DMS53 (cell line): Measurements from ENCODE around the gene FGGY.

Experiments
- DNase-seq: peaks from one replicate; lab custom pipeline; 2025; lab: John Stamatoyannopoulos, UW

The FGGY gene

GRCh38 chr1:59638231-59638711 lies 341.4 kb downstream of the FGGY start:
- DNase-seq = peak; percentile 81

- no peak for DNase-seq
Measured at GRCh38 chr1:59639266-59639665, 342.4 kb downstream of the FGGY start.

GRCh38 chr1:59640851-59641250 lies 344.0 kb downstream of the FGGY start:
- no peak for DNase-seq

- DNase-seq = no peak
Measured at GRCh38 chr1:59641836-59642235, 344.9 kb downstream of the FGGY start.

- no peak for DNase-seq
Measured at GRCh38 chr1:59643526-59643925, 346.6 kb downstream of the FGGY start.

- DNase-seq = peak; percentile 12
Measured at GRCh38 chr1:59645893-59646292, 349.0 kb downstream of the FGGY start.

GRCh38 chr1:59653142-59653958 lies 356.5 kb downstream of the FGGY start:
- DNase-seq = peak; percentile 80

- peak; percentile 60 for DNase-seq
Measured at GRCh38 chr1:59653968-59654367, 357.1 kb downstream of the FGGY start.

- DNase-seq = no peak
Measured at GRCh38 chr1:59657873-59658465, 361.1 kb downstream of the FGGY start.

GRCh38 chr1:59664166-59664565 lies 367.3 kb downstream of the FGGY start:
- no peak for DNase-seq

- no peak for DNase-seq
Measured at GRCh38 chr1:59666106-59666505, 369.2 kb downstream of the FGGY start.

- DNase-seq = no peak
Measured at GRCh38 chr1:59667020-59667419, 370.1 kb downstream of the FGGY start.

- no peak for DNase-seq
Measured at GRCh38 chr1:59669752-59670312, 372.9 kb downstream of the FGGY start.

GRCh38 chr1:59670662-59671061 lies 373.8 kb downstream of the FGGY start:
- DNase-seq = no peak

GRCh38 chr1:59671066-59671952 lies 374.4 kb downstream of the FGGY start:
- DNase-seq = no peak

GRCh38 chr1:59671953-59672305 lies 375.0 kb downstream of the FGGY start:
- no peak for DNase-seq

GRCh38 chr1:59672851-59673572 lies 376.1 kb downstream of the FGGY start:
- peak; percentile 54 for DNase-seq

- no peak for DNase-seq
Measured at GRCh38 chr1:59673573-59674450, 376.9 kb downstream of the FGGY start.

- DNase-seq = peak; percentile 54
Measured at GRCh38 chr1:59674595-59674994, 377.7 kb downstream of the FGGY start.

GRCh38 chr1:59675936-59676335 lies 379.0 kb downstream of the FGGY start:
- DNase-seq = no peak

- DNase-seq = no peak
Measured at GRCh38 chr1:59678040-59678439, 381.1 kb downstream of the FGGY start.
